HEK293 (cell line): ENCODE data around the gene PARP1.
A peak's percentile ranks its signal among the peaks of the same experiment; 100 is the strongest.

ENCODE experiments used
- CTCF ChIA-PET: fragments of 350-600 bp; formaldehyde crosslinking; extraction: SDS; loops from one replicate; lab custom pipeline; 2021; ENCODE audit warnings: antibody characterized with exemption; lab: Yijun Ruan, JAX
- POLR2A ChIA-PET: fragments of 300-600 bp; formaldehyde crosslinking; extraction: SDS; loops from one replicate; lab custom pipeline; 2020; ENCODE audit warnings: antibody characterized with exemption, inconsistent platforms; lab: Yijun Ruan, JAX
- H3K27ac ChIP-seq: fragments of 200-500 bp; sonication (Bioruptor generic); 2 replicates; pipeline ENCODE4 v1.5.1; 2014; ENCODE audit warnings: low read depth, low read length, control low read depth, inconsistent platforms; ENCODE audit errors: extremely low read depth
- H3K36me3 ChIP-seq, 2 experiments: fragments of 200-500 bp in 1 of 2; sonication (Bioruptor generic) in 1 of 2; 1 replicate in 1 of 2; 2 replicates in 1 of 2; pipeline ENCODE4 v1.5.1; 2014 to 2017; ENCODE audit warnings: inconsistent platforms in 2 of 2, low read length in 2 of 2; ENCODE audit not compliant: control insufficient read depth in 2 of 2, insufficient read depth in 1 of 2
- H3K4me1 ChIP-seq: fragments of 200-500 bp; sonication (Bioruptor generic); 2 replicates; pipeline ENCODE4 v1.5.1; 2014; ENCODE audit warnings: mild to moderate bottlenecking, low read length, inconsistent platforms; ENCODE audit not compliant: control insufficient read depth, insufficient read depth
- H3K4me3 ChIP-seq: 2 replicates; pipeline ENCODE4 v1.5.1; 2011; ENCODE audit warnings: low read depth, mild to moderate bottlenecking, control low read depth, low read length, moderate library complexity
- H3K9me3 ChIP-seq: fragments of 200-500 bp; sonication (Bioruptor generic); 2 replicates; pipeline ENCODE4 v1.5.1; 2014; ENCODE audit warnings: low read depth, low read length, inconsistent platforms; ENCODE audit not compliant: control insufficient read depth, insufficient read depth
- FEZF1 ChIP-seq: fragments of 450-650 bp; formaldehyde crosslinking; IDR thresholded peaks from 2 replicates; pipeline ENCODE4 v1.5.1; 2016; ENCODE audit warnings: missing biosample characterization, missing genetic modification characterization
- KLF8 ChIP-seq: fragments of 450-650 bp; formaldehyde crosslinking; IDR thresholded peaks from 2 replicates; pipeline ENCODE4 v1.5.1; 2016; ENCODE audit warnings: missing biosample characterization, missing genetic modification characterization
- MEIS1 ChIP-seq: sonication (generic); formaldehyde crosslinking; IDR thresholded peaks from 2 replicates; pipeline ENCODE4 v1.8.1; 2022; ENCODE audit warnings: missing genetic modification reagents, mild to moderate bottlenecking, borderline replicate concordance
- OSR2 ChIP-seq: fragments of 450-650 bp; formaldehyde crosslinking; IDR thresholded peaks from 2 replicates; pipeline ENCODE4 v1.5.1; 2016; ENCODE audit warnings: missing biosample characterization, missing genetic modification characterization
- OVOL3 ChIP-seq: fragments of 450-650 bp; formaldehyde crosslinking; IDR thresholded peaks from 2 replicates; pipeline ENCODE4 v1.5.1; 2016; ENCODE audit warnings: missing biosample characterization, missing genetic modification characterization
- PATZ1 ChIP-seq: fragments of 450-650 bp; formaldehyde crosslinking; IDR thresholded peaks from 2 replicates; pipeline ENCODE4 v1.5.1; 2016; ENCODE audit warnings: missing biosample characterization, missing genetic modification characterization
- REPIN1 ChIP-seq: fragments of 450-650 bp; formaldehyde crosslinking; IDR thresholded peaks from 2 replicates; pipeline ENCODE4 v1.5.1; 2017; ENCODE audit warnings: missing biosample characterization, missing genetic modification characterization, low read depth
- SCRT2 ChIP-seq: fragments of 450-650 bp; formaldehyde crosslinking; IDR thresholded peaks from 2 replicates; pipeline ENCODE4 v1.5.1; 2016; ENCODE audit warnings: missing biosample characterization, missing genetic modification characterization
- YY1 ChIP-seq: fragments of 450-650 bp; formaldehyde crosslinking; IDR thresholded peaks from 2 replicates; pipeline ENCODE4 v1.5.1; 2018; ENCODE audit warnings: missing biosample characterization, missing genetic modification characterization
- ZBTB44 ChIP-seq: fragments of 450-650 bp; IDR thresholded peaks from 2 replicates; pipeline ENCODE4 v1.5.1; 2018; ENCODE audit warnings: missing biosample characterization, mild to moderate bottlenecking, missing genetic modification characterization
- ZFP41 ChIP-seq: fragments of 450-650 bp; formaldehyde crosslinking; IDR thresholded peaks from 2 replicates; pipeline ENCODE4 v1.5.1; 2016; ENCODE audit warnings: missing biosample characterization, missing genetic modification characterization, borderline replicate concordance
- ZNF10 ChIP-seq: fragments of 450-650 bp; formaldehyde crosslinking; IDR thresholded peaks from 2 replicates; pipeline ENCODE4 v1.5.1; 2017; ENCODE audit warnings: missing biosample characterization, missing genetic modification characterization
- ZNF112 ChIP-seq: fragments of 450-650 bp; formaldehyde crosslinking; IDR thresholded peaks from 2 replicates; pipeline ENCODE4 v1.5.0; 2017; ENCODE audit warnings: missing biosample characterization, missing genetic modification characterization
- ZNF174 ChIP-seq: fragments of 450-650 bp; formaldehyde crosslinking; IDR thresholded peaks from 2 replicates; pipeline ENCODE4 v1.5.0; 2017; ENCODE audit warnings: missing biosample characterization, mild to moderate bottlenecking, missing genetic modification characterization
- ZNF404 ChIP-seq: fragments of 450-650 bp; formaldehyde crosslinking; IDR thresholded peaks from 2 replicates; pipeline ENCODE4 v1.5.1; 2017; ENCODE audit warnings: missing biosample characterization, missing genetic modification characterization
- ZNF600 ChIP-seq: fragments of 450-650 bp; formaldehyde crosslinking; IDR thresholded peaks from 2 replicates; pipeline ENCODE4 v1.5.1; 2016; ENCODE audit warnings: missing biosample characterization, missing genetic modification characterization
- ZNF621 ChIP-seq: fragments of 450-650 bp; formaldehyde crosslinking; IDR thresholded peaks from 2 replicates; pipeline ENCODE4 v1.5.1; 2017; ENCODE audit warnings: missing biosample characterization, missing genetic modification characterization
- ZNF624 ChIP-seq: fragments of 450-650 bp; formaldehyde crosslinking; IDR thresholded peaks from 2 replicates; pipeline ENCODE4 v1.5.1; 2017; ENCODE audit warnings: missing biosample characterization, missing genetic modification characterization
- ZNF626 ChIP-seq: fragments of 450-650 bp; sonication (Bioruptor Pico); formaldehyde crosslinking; IDR thresholded peaks from 2 replicates; pipeline ENCODE4 v1.5.1; 2018; ENCODE audit warnings: missing biosample characterization, missing genetic modification characterization, inconsistent platforms
- ZNF660 ChIP-seq: fragments of 450-650 bp; IDR thresholded peaks from 2 replicates; pipeline ENCODE4 v1.5.1; 2018; ENCODE audit warnings: missing biosample characterization, mild to moderate bottlenecking, missing genetic modification characterization
- ZNF670 ChIP-seq: fragments of 450-650 bp; formaldehyde crosslinking; IDR thresholded peaks from 2 replicates; pipeline ENCODE4 v1.5.1; 2016; ENCODE audit warnings: missing biosample characterization, missing genetic modification characterization, low read depth
- ZNF785 ChIP-seq: fragments of 450-650 bp; formaldehyde crosslinking; IDR thresholded peaks from 2 replicates; pipeline ENCODE4 v1.5.1; 2016; ENCODE audit warnings: missing biosample characterization, missing genetic modification characterization
- ZSCAN23 ChIP-seq: fragments of 450-650 bp; formaldehyde crosslinking; IDR thresholded peaks from 2 replicates; pipeline ENCODE4 v1.5.1; 2016; ENCODE audit warnings: missing biosample characterization, missing genetic modification characterization
- ZSCAN30 ChIP-seq: fragments of 450-650 bp; IDR thresholded peaks from 2 replicates; pipeline ENCODE4 v1.5.1; 2018; ENCODE audit warnings: missing biosample characterization, mild to moderate bottlenecking, missing genetic modification characterization, moderate library complexity
- ZSCAN4 ChIP-seq: fragments of 450-650 bp; formaldehyde crosslinking; IDR thresholded peaks from 2 replicates; pipeline ENCODE4 v1.5.1; 2017; ENCODE audit warnings: missing biosample characterization, missing genetic modification characterization
- TF ChIP-seq, protein P1 (sequence below): fragments of 450-650 bp; formaldehyde crosslinking; IDR thresholded peaks from 2 replicates; pipeline ENCODE4 v1.5.1; 2017; ENCODE audit warnings: missing biosample characterization, missing genetic modification characterization
- TF ChIP-seq, protein P2 (sequence below): fragments of 450-650 bp; formaldehyde crosslinking; IDR thresholded peaks from 2 replicates; pipeline ENCODE4 v1.5.1; 2017; ENCODE audit warnings: missing biosample characterization, mild to moderate bottlenecking, missing genetic modification characterization, moderate library complexity

PARP1 gene

GRCh38 chr1:226425004-226425378, 17.1 kb upstream of the PARP1 start (continued):
- TF ChIP-seq, protein P1, sequence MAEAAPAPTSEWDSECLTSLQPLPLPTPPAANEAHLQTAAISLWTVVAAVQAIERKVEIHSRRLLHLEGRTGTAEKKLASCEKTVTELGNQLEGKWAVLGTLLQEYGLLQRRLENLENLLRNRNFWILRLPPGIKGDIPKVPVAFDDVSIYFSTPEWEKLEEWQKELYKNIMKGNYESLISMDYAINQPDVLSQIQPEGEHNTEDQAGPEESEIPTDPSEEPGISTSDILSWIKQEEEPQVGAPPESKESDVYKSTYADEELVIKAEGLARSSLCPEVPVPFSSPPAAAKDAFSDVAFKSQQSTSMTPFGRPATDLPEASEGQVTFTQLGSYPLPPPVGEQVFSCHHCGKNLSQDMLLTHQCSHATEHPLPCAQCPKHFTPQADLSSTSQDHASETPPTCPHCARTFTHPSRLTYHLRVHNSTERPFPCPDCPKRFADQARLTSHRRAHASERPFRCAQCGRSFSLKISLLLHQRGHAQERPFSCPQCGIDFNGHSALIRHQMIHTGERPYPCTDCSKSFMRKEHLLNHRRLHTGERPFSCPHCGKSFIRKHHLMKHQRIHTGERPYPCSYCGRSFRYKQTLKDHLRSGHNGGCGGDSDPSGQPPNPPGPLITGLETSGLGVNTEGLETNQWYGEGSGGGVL (tag by site-specific recombination), result no peak

GRCh38 chr1:226424221-226425003, 16.5 kb upstream of the PARP1 start:
- POLR2A ChIA-PET, result no interaction called here
- CTCF ChIA-PET, result interaction anchor here (0.6 to 10.6 kb wide), 49 partner anchors 8 to 1442 kb away, joined by 3 to 125 read pairs (median 4); partner anchors contain the start of genes PARP1 and STUM
- H3K9me3 ChIP-seq, result no peaks in the 10 kb centered on the region
- H3K27ac ChIP-seq, result no peak overlapping the region
- no peak overlapping the region for H3K4me3 ChIP-seq
- peaks cover 3% of the 10 kb centered on the region for H3K4me1 ChIP-seq
- H3K36me3 ChIP-seq, result no peaks in the 10 kb centered on the region
- no peak for TF ChIP-seq OVOL3 (tag by site-specific recombination)
- TF ChIP-seq ZSCAN30, result peak; percentile 65; the same call in 1 of the 2 replicates
- peak; percentile 84 for TF ChIP-seq ZNF600
- no peak for TF ChIP-seq ZNF174 (tag by site-specific recombination)
- no peak for TF ChIP-seq SCRT2 (tag by site-specific recombination)
- TF ChIP-seq ZNF404 (tag by site-specific recombination), result no peak
- TF ChIP-seq ZBTB44 (tag by site-specific recombination), result peak; percentile 70; the same call in 1 of the 2 replicates
- TF ChIP-seq ZNF670 (tag by site-specific recombination), result no peak
- no peak for TF ChIP-seq ZSCAN4 (tag by site-specific recombination)
- TF ChIP-seq ZNF624 (tag by site-specific recombination), result no peak
- TF ChIP-seq ZNF10 (tag by site-specific recombination), result peak; percentile 27
- no peak for TF ChIP-seq ZNF785 (tag by site-specific recombination)
- no peak for TF ChIP-seq KLF8 (tag by site-specific recombination)
- TF ChIP-seq ZNF621 (tag by site-specific recombination), result no peak
- TF ChIP-seq ZFP41, result no peak
- TF ChIP-seq ZNF660 (tag by site-specific recombination), result peak; percentile 67; the same call in 1 of the 2 replicates
- peak; percentile 41; the same call in 1 of the 2 replicates for TF ChIP-seq FEZF1 (tag by site-specific recombination)
- TF ChIP-seq MEIS1, result no peak
- TF ChIP-seq ZSCAN23 (tag by site-specific recombination), result no peak
- TF ChIP-seq YY1 (tag by site-specific recombination), result no peak
- TF ChIP-seq ZNF112, result no peak
- TF ChIP-seq, protein P2, sequence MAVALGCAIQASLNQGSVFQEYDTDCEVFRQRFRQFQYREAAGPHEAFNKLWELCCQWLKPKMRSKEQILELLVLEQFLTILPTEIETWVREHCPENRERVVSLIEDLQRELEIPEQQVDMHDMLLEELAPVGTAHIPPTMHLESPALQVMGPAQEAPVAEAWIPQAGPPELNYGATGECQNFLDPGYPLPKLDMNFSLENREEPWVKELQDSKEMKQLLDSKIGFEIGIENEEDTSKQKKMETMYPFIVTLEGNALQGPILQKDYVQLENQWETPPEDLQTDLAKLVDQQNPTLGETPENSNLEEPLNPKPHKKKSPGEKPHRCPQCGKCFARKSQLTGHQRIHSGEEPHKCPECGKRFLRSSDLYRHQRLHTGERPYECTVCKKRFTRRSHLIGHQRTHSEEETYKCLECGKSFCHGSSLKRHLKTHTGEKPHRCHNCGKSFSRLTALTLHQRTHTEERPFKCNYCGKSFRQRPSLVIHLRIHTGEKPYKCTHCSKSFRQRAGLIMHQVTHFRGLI (tag by site-specific recombination), result 0 out of 2 replicates have a peak, but pooled peaks have one; percentile 17
- peak; percentile 71 for TF ChIP-seq OSR2 (tag by site-specific recombination)
- TF ChIP-seq REPIN1, result no peak
- 0 out of 2 replicates have a peak, but pooled peaks have one; percentile 12 for TF ChIP-seq PATZ1 (tag by site-specific recombination)
- no peak for TF ChIP-seq ZNF626 (tag by site-specific recombination)
